OCI-LY7 (cell line): ENCODE results near the gene FTO. TPM values are rescaled to one million over a fixed set of nuclear protein-coding genes. Genes with fewer than 3 reads are reported as not detected.

Experiments used
- BruUV-seq: library from RNA; stranded (reverse); fragments of 400-500 nt; replicated peaks from 2 replicates; lab custom pipeline; 2021; lab: Mats Ljungman, UMichigan
- CTCF ChIA-PET: fragments of 300-600 bp; sonication (Branson Sonifier 250); formaldehyde crosslinking; loops from one replicate; lab custom pipeline; 2022; ENCODE audit warnings: antibody characterized with exemption; ENCODE audit not compliant: unreplicated experiment; lab: Charles Lee
- POLR2A ChIA-PET: fragments of 300-600 bp; sonication (Branson Sonifier 250); formaldehyde crosslinking; loops from one replicate; lab custom pipeline; 2022; ENCODE audit warnings: antibody characterized with exemption; lab: Charles Lee
- DNase-seq: peaks from one replicate; pipeline ENCODE4 v3.0.0-alpha.2; 2015; ENCODE audit warnings: low spot score
- H2AFZ ChIP-seq: fragments of 200-600 bp; sonication (generic), shearing (Covaris generic); 2 replicates; pipeline ENCODE4 v1.6.1; 2014; ENCODE audit warnings: mild to moderate bottlenecking, antibody characterized with exemption, low read length, moderate library complexity
- H3K27ac ChIP-seq: fragments of 200-600 bp; sonication (generic); 2 replicates; pipeline ENCODE4 v1.5.1; 2014; ENCODE audit warnings: mixed run types, low read depth, mild to moderate bottlenecking, moderate library complexity, low read length, inconsistent platforms; ENCODE audit not compliant: poor library complexity, severe bottlenecking
- H3K36me3 ChIP-seq: fragments of 200-600 bp; sonication (generic); 2 replicates; pipeline ENCODE4 v1.6.1; 2014; ENCODE audit warnings: mild to moderate bottlenecking, antibody characterized with exemption, low read length, moderate library complexity, mixed read lengths; ENCODE audit not compliant: insufficient read depth
- H3K4me1 ChIP-seq: fragments of 200-600 bp; sonication (generic); 2 replicates; pipeline ENCODE4 v1.5.1; 2014; ENCODE audit warnings: mild to moderate bottlenecking, low read length; ENCODE audit not compliant: insufficient read depth, poor library complexity, severe bottlenecking
- H3K4me2 ChIP-seq: fragments of 200-600 bp; sonication (generic); 2 replicates; pipeline ENCODE4 v1.6.1; 2014; ENCODE audit warnings: mild to moderate bottlenecking, low read length
- H3K4me3 ChIP-seq: fragments of 200-600 bp; sonication (generic); 2 replicates; pipeline ENCODE4 v1.5.1; 2014; ENCODE audit warnings: mild to moderate bottlenecking, low read depth, low read length; ENCODE audit not compliant: poor library complexity, severe bottlenecking
- H3K79me2 ChIP-seq: fragments of 200-600 bp; sonication (generic); 2 replicates; pipeline ENCODE4 v1.6.1; 2016; ENCODE audit warnings: low read depth, mild to moderate bottlenecking, low read length, moderate library complexity, mixed read lengths; ENCODE audit not compliant: insufficient read depth
- H3K9me2 ChIP-seq: fragments of 200-600 bp; sonication (generic); 2 replicates; pipeline ENCODE4 v1.6.1; 2016; ENCODE audit warnings: mild to moderate bottlenecking, low read length, mixed read lengths; ENCODE audit not compliant: insufficient read depth
- H3K9me3 ChIP-seq: fragments of 200-600 bp; sonication (generic); 2 replicates; pipeline ENCODE4 v1.6.1; 2014; ENCODE audit warnings: mild to moderate bottlenecking, mixed run types, low read length, mixed read lengths
- H4K20me1 ChIP-seq: fragments of 200-600 bp; sonication (generic); 2 replicates; pipeline ENCODE4 v1.6.1; 2014; ENCODE audit warnings: mild to moderate bottlenecking, antibody characterized with exemption, low read length, moderate library complexity, mixed read lengths; ENCODE audit not compliant: insufficient read depth
- EZH2phosphoT487 ChIP-seq: fragments of 200-600 bp; sonication (generic); IDR thresholded peaks from 2 replicates; pipeline ENCODE4 v1.6.1; 2018; ENCODE audit warnings: low read depth, borderline replicate concordance, mild to moderate bottlenecking, mixed run types, antibody characterized with exemption, low read length, moderate library complexity, mixed read lengths
- intact Hi-C: fragments of 100-400 bp; cut with micrococcal nuclease; formaldehyde crosslinking; loops from one replicate; pipeline ENCODE4 v1.10.0; 2022; ENCODE audit not compliant: unreplicated experiment
- total RNA-seq, 2 experiments: library from RNA; depleted of rRNA in 1 of 2; stranded (reverse); fragments of >200 nt in 1 of 2; shearing (Covaris generic) in 1 of 2; gene quantifications; 2 replicates each; pipeline ENCODE4 v1.2.3, GENCODE V29; 2014 to 2022
- TF ChIP-seq, protein P1 (sequence below): fragments of 200-600 bp; sonication (generic); conservative IDR thresholded peaks from 2 replicates; pipeline ENCODE4 v1.5.1; 2014; ENCODE audit warnings: mild to moderate bottlenecking, antibody characterized with exemption, low read length, moderate library complexity, mixed read lengths

Gene FTO
- total RNA-seq, 2 experiments from 2014 or later, result 57.1 to 68.0 TPM

DNA sequence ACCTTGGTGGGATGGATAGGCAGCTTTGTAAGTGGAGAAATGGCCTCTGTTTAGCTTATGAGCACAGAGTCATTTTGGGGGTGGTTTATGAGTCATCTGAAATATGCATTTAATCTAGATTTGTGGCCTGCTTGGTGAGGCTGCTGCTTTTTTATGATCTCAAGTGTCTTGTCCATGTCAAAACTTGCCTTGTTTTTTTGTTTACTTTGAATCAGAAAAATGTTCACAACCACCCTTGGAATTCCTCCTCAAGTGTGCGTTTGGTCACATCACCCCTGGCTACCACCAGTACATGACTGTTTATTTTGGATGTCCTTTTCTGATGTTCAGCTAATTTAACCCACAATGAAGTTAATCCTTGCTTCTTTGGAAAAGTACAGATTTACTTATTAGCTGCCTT, 64.6 kb downstream of the FTO start:
- Histone ChIP-seq H3K9me2 (no peaks in the 10 kb centered on the region), H2AFZ (no peak overlapping the region), H3K79me2 (no peaks in the 10 kb centered on the region), H4K20me1 (peaks cover 31% of the 10 kb centered on the region), H3K27ac (no peak overlapping the region), H3K4me1 (peaks cover 11% of the 10 kb centered on the region), H3K4me3 (no peak overlapping the region), H3K4me2 (no peak overlapping the region), H3K36me3 (no peaks in the 10 kb centered on the region), H3K9me3 (no peaks in the 10 kb centered on the region)
- BruUV-seq, result no TSS peak
- ChIA-PET POLR2A (interaction anchor here (1.1 kb wide), 1 partner anchor 15 kb away, joined by 3 read pairs; no protein-coding TSS in a partner anchor), CTCF (no interaction called here)
- intact Hi-C loops, result no loop called here
- DNase-seq, result no peak
- no peak for TF ChIP-seq EZH2phosphoT487

DNA sequence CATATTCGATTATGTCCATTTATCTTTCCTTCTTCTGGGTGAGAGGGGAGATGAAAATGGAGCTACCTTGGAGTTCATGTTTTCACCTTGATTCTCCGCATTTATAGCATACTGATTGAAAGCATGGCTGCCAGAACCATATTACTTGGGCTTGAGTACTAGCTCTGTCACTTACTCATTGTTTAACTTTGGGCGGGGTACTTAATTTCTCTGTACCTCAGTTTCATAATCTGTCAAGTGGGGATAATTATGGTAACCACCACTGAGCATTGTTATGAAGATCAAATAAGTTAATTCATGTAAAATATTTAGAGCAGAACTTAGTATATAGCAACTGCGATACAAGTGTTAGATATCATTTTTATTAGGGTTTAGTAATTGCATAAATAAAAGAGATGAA, 65.2 kb downstream of the FTO start:
- TF ChIP-seq EZH2phosphoT487, result no peak
- TF ChIP-seq, protein P1, sequence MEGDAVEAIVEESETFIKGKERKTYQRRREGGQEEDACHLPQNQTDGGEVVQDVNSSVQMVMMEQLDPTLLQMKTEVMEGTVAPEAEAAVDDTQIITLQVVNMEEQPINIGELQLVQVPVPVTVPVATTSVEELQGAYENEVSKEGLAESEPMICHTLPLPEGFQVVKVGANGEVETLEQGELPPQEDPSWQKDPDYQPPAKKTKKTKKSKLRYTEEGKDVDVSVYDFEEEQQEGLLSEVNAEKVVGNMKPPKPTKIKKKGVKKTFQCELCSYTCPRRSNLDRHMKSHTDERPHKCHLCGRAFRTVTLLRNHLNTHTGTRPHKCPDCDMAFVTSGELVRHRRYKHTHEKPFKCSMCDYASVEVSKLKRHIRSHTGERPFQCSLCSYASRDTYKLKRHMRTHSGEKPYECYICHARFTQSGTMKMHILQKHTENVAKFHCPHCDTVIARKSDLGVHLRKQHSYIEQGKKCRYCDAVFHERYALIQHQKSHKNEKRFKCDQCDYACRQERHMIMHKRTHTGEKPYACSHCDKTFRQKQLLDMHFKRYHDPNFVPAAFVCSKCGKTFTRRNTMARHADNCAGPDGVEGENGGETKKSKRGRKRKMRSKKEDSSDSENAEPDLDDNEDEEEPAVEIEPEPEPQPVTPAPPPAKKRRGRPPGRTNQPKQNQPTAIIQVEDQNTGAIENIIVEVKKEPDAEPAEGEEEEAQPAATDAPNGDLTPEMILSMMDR, result no peak
- Histone ChIP-seq H3K9me3 (no peaks in the 10 kb centered on the region), H3K9me2 (no peaks in the 10 kb centered on the region), H2AFZ (no peak overlapping the region), H3K4me2 (no peak overlapping the region), H3K36me3 (no peaks in the 10 kb centered on the region), H3K79me2 (no peaks in the 10 kb centered on the region), H4K20me1 (peaks cover 37% of the 10 kb centered on the region), H3K27ac (no peak overlapping the region), H3K4me1 (peaks cover 11% of the 10 kb centered on the region), H3K4me3 (no peak overlapping the region)
- no peak for DNase-seq
- intact Hi-C loops, result no loop called here
- POLR2A ChIA-PET, result interaction anchor here (1.1 kb wide), 1 partner anchor 15 kb away, joined by 3 read pairs; no protein-coding TSS in a partner anchor
- CTCF ChIA-PET, result no interaction called here
- no TSS peak for BruUV-seq

DNA sequence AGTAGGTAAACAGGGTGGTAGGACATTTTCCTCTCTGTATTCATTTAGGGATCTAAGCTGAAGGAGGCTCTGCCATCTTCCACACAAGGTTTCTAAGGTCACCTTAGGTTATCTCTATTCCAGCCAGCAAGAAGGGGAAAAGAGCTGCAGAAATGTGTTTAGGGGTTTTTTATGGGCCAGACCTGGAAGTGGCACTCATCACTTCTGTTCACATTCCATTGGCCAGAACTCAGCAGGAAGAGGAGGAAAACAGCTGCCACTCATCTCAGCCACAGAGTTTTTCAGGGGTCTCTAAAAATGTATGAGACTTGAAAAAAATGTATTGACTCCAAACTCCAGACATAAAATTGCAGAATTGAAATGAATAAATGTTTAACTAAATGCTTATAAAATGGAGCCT, 65.8 kb downstream of the FTO start:
- no peak for DNase-seq
- ChIA-PET CTCF (no interaction called here), POLR2A (interaction anchor here (0.6 kb wide), 1 partner anchor 137 kb away, joined by 3 read pairs; no protein-coding TSS in a partner anchor)
- no peak overlapping the region for H3K4me2 ChIP-seq
- H4K20me1 ChIP-seq, result peaks cover 41% of the 10 kb centered on the region
- no peak for TF ChIP-seq EZH2phosphoT487
- TF ChIP-seq, protein P1, result no peak
- no TSS peak for BruUV-seq
- H3K79me2 ChIP-seq, result no peaks in the 10 kb centered on the region
- H3K27ac ChIP-seq, result no peak overlapping the region
- peaks cover 11% of the 10 kb centered on the region for H3K4me1 ChIP-seq
- no peaks in the 10 kb centered on the region for H3K36me3 ChIP-seq
- H3K9me2 ChIP-seq, result no peaks in the 10 kb centered on the region
- intact Hi-C loops, result no loop called here
- no peak overlapping the region for H2AFZ ChIP-seq
- H3K4me3 ChIP-seq, result no peak overlapping the region
- no peaks in the 10 kb centered on the region for H3K9me3 ChIP-seq
